ENCODE measurements around the gene CPB2. TPM values are rescaled to one million over a fixed set of nuclear protein-coding genes. Genes with fewer than 3 reads are reported as not detected.

CPB2 gene
- total RNA-seq, 1 experiment from 2014 or later, result 0.15 TPM

DNA sequence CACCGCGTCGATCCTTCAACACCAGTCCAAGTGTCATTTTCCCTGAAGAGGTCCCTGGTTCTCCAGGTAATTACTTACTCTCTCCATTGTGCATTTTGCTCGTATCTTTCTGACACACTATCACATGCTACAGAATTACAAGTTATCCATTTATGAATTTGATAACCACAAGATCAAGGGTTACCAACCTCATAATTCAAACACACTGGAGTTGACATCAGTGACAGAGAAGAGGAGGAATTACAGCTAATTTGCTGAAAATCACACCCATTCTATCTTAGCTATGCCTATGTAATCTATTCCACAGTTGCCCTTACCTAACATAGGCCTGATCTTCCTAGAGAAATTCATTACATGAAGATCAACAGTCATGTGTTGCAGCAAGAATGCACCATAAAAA, 66.5 kb downstream of the CPB2 start:
- Histone ChIP-seq H4K20me1 (ENCODE audit: insufficient read depth) (no peaks in the 10 kb centered on the region), H3K36me3 (ENCODE audit: control insufficient read depth in 1 of 2, insufficient read depth in 2 of 2, low read length in 2 of 2) (peaks cover 5 to 12% of the 10 kb centered on the region in 2 experiments; a peak in 2 of 4 replicates), H3K9me2 (ENCODE audit: insufficient read depth) (no peaks in the 10 kb centered on the region), H3K4me2 (ENCODE audit: low read length) (no peak overlapping the region), H3K4me3 (replicated peaks in 1 of 2; ENCODE audit: low read depth in 1 of 2, low read length in 2 of 2) (no peak overlapping the region), H3K4me1 (ENCODE audit: control insufficient read depth in 1 of 2, insufficient read depth in 2 of 2, low read length in 2 of 2) (no peaks in the 10 kb centered on the region), H3K79me2 (ENCODE audit: insufficient read depth, low read length) (peaks cover 65% of the 10 kb centered on the region), H3K9ac (ENCODE audit: low read length) (no peak overlapping the region), H2AFZ (ENCODE audit: low read depth, low read length, poor library complexity, severe bottlenecking) (no peak overlapping the region), H3K27me3 (ENCODE audit: insufficient read depth, low read length) (no peaks in the 10 kb centered on the region), H3K9me3 (ENCODE audit: control insufficient read depth in 1 of 2, insufficient read depth in 1 of 2, low read depth in 1 of 2, low read length in 2 of 2) (no peaks in the 10 kb centered on the region), H3K27ac (ENCODE audit: low read depth, low read length) (no peak overlapping the region)
- BruUV-seq (replicated peaks), result no TSS peak
- intact Hi-C loops (cut with micrococcal nuclease), result no loop called here
- DNase-seq (ENCODE audit: low read depth, low spot score) (no peak), ATAC-seq (no peak)
- TF ChIP-seq ZFX (IDR thresholded peaks at IDR 0.05) (no peak), POLR2AphosphoS5 (IDR thresholded peaks at IDR 0.05; ENCODE audit: low read depth, low read length) (no peak)
- TF ChIP-seq, protein P1, sequence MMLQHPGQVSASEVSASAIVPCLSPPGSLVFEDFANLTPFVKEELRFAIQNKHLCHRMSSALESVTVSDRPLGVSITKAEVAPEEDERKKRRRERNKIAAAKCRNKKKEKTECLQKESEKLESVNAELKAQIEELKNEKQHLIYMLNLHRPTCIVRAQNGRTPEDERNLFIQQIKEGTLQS (IDR thresholded peaks at IDR 0.05), result no peak
- CTCF ChIA-PET, result no interaction called here
- POLR2A ChIA-PET, result no interaction called here
- RAD21 ChIA-PET (ENCODE audit: low non-redundant PET in 1 of 2, low total read pairs in 2 of 2, uncharacterized antibody in 2 of 2, unreplicated experiment in 2 of 2), result no interaction called here

DNA sequence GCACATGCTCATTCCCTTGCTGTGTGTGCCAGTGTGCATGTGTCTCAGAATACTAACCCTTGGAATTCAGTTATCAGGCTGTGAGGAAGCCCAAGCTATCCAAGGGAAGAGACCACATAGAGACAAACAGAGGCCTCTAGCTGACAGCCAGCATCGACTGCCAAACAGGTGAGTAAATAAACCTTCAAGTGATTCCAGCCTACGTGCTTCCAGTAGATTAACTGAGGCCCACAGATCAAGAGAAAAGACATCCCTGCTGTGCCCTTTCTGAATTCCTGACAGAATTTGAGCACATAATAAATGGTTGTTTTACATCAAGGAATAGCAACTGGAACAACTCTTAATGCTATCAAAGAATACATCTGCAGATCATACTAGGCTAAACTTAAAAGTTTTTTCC, 69.8 kb downstream of the CPB2 start:
- no TSS peak for BruUV-seq (replicated peaks)
- ATAC-seq, result no peak
- POLR2A ChIA-PET, result no interaction called here
- Histone ChIP-seq H3K9me3 (ENCODE audit: control insufficient read depth in 1 of 2, insufficient read depth in 1 of 2, low read depth in 1 of 2, low read length in 2 of 2) (no peaks in the 10 kb centered on the region), H3K4me2 (ENCODE audit: low read length) (no peak overlapping the region), H3K27ac (ENCODE audit: low read depth, low read length) (no peak overlapping the region), H3K4me1 (ENCODE audit: control insufficient read depth in 1 of 2, insufficient read depth in 2 of 2, low read length in 2 of 2) (no peaks in the 10 kb centered on the region), H3K79me2 (ENCODE audit: insufficient read depth, low read length) (peaks cover 80% of the 10 kb centered on the region), H3K9ac (ENCODE audit: low read length) (no peak overlapping the region), H3K4me3 (replicated peaks in 1 of 2; ENCODE audit: low read depth in 1 of 2, low read length in 2 of 2) (no peak overlapping the region), H3K27me3 (ENCODE audit: insufficient read depth, low read length) (no peaks in the 10 kb centered on the region), H2AFZ (ENCODE audit: low read depth, low read length, poor library complexity, severe bottlenecking) (no peak overlapping the region), H3K36me3 (ENCODE audit: control insufficient read depth in 1 of 2, insufficient read depth in 2 of 2, low read length in 2 of 2) (peaks cover 0 to 9% of the 10 kb centered on the region in 2 experiments; a peak in 1 of 4 replicates), H4K20me1 (ENCODE audit: insufficient read depth) (no peaks in the 10 kb centered on the region), H3K9me2 (ENCODE audit: insufficient read depth) (no peaks in the 10 kb centered on the region)
- RAD21 ChIA-PET (ENCODE audit: low non-redundant PET in 1 of 2, low total read pairs in 2 of 2, uncharacterized antibody in 2 of 2, unreplicated experiment in 2 of 2), result no interaction called here
- DNase-seq (ENCODE audit: low read depth, low spot score), result no peak
- TF ChIP-seq ZBTB33 (IDR thresholded peaks at IDR 0.05; ENCODE audit: extremely low read depth, insufficient replicate concordance, low read length) (no peak), EGR1 (IDR thresholded peaks at IDR 0.05; ENCODE audit: low read depth) (no peak), ZFX (IDR thresholded peaks at IDR 0.05) (no peak), JUND (IDR thresholded peaks at IDR 0.05) (no peak), CBX3 (IDR thresholded peaks at IDR 0.05; ENCODE audit: low read depth) (no peak), SIN3A (IDR thresholded peaks at IDR 0.05; ENCODE audit: low read depth) (no peak), YY1 (IDR thresholded peaks at IDR 0.05; ENCODE audit: extremely low read depth, insufficient replicate concordance, low read depth, low read length) (no peak)
- TF ChIP-seq, protein P2, sequence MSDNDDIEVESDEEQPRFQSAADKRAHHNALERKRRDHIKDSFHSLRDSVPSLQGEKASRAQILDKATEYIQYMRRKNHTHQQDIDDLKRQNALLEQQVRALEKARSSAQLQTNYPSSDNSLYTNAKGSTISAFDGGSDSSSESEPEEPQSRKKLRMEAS (IDR thresholded peaks at IDR 0.05), result no peak
- TF ChIP-seq, protein P1 (IDR thresholded peaks at IDR 0.05), result no peak
- TF ChIP-seq, protein P3, sequence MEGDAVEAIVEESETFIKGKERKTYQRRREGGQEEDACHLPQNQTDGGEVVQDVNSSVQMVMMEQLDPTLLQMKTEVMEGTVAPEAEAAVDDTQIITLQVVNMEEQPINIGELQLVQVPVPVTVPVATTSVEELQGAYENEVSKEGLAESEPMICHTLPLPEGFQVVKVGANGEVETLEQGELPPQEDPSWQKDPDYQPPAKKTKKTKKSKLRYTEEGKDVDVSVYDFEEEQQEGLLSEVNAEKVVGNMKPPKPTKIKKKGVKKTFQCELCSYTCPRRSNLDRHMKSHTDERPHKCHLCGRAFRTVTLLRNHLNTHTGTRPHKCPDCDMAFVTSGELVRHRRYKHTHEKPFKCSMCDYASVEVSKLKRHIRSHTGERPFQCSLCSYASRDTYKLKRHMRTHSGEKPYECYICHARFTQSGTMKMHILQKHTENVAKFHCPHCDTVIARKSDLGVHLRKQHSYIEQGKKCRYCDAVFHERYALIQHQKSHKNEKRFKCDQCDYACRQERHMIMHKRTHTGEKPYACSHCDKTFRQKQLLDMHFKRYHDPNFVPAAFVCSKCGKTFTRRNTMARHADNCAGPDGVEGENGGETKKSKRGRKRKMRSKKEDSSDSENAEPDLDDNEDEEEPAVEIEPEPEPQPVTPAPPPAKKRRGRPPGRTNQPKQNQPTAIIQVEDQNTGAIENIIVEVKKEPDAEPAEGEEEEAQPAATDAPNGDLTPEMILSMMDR (IDR thresholded peaks at IDR 0.05 in 2 of 3, conservative IDR thresholded peaks at IDR 0.05 in 1 of 3; ENCODE audit: borderline replicate concordance in 1 of 3, insufficient read depth in 1 of 3, low read depth in 2 of 3, low read length in 2 of 3), result no peak
- CTCF ChIA-PET, result no interaction called here
- intact Hi-C loops (cut with micrococcal nuclease), result no loop called here

All from HCT116 (cell line).